Caco-2 (cell line): ENCODE measurements around the gene MRPS18A. TPM values are rescaled to one million over a fixed set of nuclear protein-coding genes. Genes with fewer than 3 reads are reported as not detected.

Source experiments
- BruUV-seq: library from RNA; stranded (reverse); fragments of 400-500 nt; replicated peaks from 2 replicates; lab custom pipeline; 2021; lab: Mats Ljungman, UMichigan
- CTCF ChIA-PET: fragments of 300-600 bp; sonication (Branson Sonifier 250); formaldehyde crosslinking; loops from one replicate; lab custom pipeline; 2022; ENCODE audit warnings: antibody characterized with exemption; lab: Charles Lee
- POLR2A ChIA-PET: fragments of 300-600 bp; sonication (Branson Sonifier 250); formaldehyde crosslinking; loops from one replicate; lab custom pipeline; 2022; ENCODE audit warnings: antibody characterized with exemption; lab: Charles Lee
- DNase-seq, 2 experiments: peaks; one replicate each; pipeline versions ENCODE4 v3.0.0 to v3.0.0-alpha.2; 2020 to 2022
- H3K27me3 ChIP-seq: replicated peaks from 2 replicates; pipeline ENCODE4 v1.6.0; 2011; ENCODE audit warnings: low read length; ENCODE audit not compliant: control insufficient read depth, insufficient read depth
- H3K36me3 ChIP-seq: 2 replicates; pipeline ENCODE4 v1.5.1; 2011; ENCODE audit warnings: low read length; ENCODE audit not compliant: control insufficient read depth, insufficient read depth
- H3K4me1 ChIP-seq: fragments of 250-450 bp; sonication (Bioruptor Pico); 2 replicates; pipeline ENCODE4 v1.5.1; 2020; ENCODE audit warnings: mild to moderate bottlenecking
- H3K4me3 ChIP-seq: 2 replicates; pipeline ENCODE4 v1.5.1; 2011; ENCODE audit warnings: low read depth, mild to moderate bottlenecking, control low read depth, low read length
- H3K9me3 ChIP-seq: fragments of 250-450 bp; sonication (Bioruptor Pico); 2 replicates; pipeline ENCODE4 v1.5.1; 2020; ENCODE audit warnings: mild to moderate bottlenecking, moderate library complexity
- H3K27ac Mint-ChIP-seq: one replicate; pipeline ENCODE4 v1.8.0; 2022; ENCODE audit warnings: mixed read lengths; ENCODE audit not compliant: unreplicated experiment
- H3K27me3 Mint-ChIP-seq: one replicate; pipeline ENCODE4 v1.8.0; 2022; ENCODE audit warnings: mixed read lengths; ENCODE audit not compliant: insufficient read depth, unreplicated experiment
- H3K36me3 Mint-ChIP-seq: one replicate; pipeline ENCODE4 v1.8.0; 2022; ENCODE audit warnings: mild to moderate bottlenecking, mixed read lengths; ENCODE audit not compliant: insufficient read depth, unreplicated experiment
- H3K4me1 Mint-ChIP-seq: one replicate; pipeline ENCODE4 v1.8.0; 2022; ENCODE audit warnings: low read depth, mixed read lengths; ENCODE audit not compliant: unreplicated experiment
- H3K4me3 Mint-ChIP-seq: one replicate; pipeline ENCODE4 v1.8.0; 2022; ENCODE audit warnings: mild to moderate bottlenecking, moderate library complexity, mixed read lengths; ENCODE audit not compliant: unreplicated experiment
- H3K9me3 Mint-ChIP-seq: one replicate; pipeline ENCODE4 v1.8.0; 2022; ENCODE audit warnings: mixed read lengths; ENCODE audit not compliant: unreplicated experiment
- intact Hi-C: fragments of 100-400 bp; cut with micrococcal nuclease; formaldehyde crosslinking; loops from one replicate; pipeline ENCODE4 v1.10.0; 2022; ENCODE audit not compliant: unreplicated experiment
- total RNA-seq: library from RNA; stranded (reverse); gene quantifications from 2 replicates; pipeline ENCODE4 v1.2.3, GENCODE V29; 2022
- TF ChIP-seq, protein P1 (sequence below), 2 experiments: fragments of 200-600 bp in 1 of 2; IDR thresholded peaks; 1 replicate in 1 of 2; 2 replicates in 1 of 2; pipeline versions ENCODE4 v1.5.1 to v1.8.0; 2011 to 2022; ENCODE audit warnings: antibody characterized with exemption in 1 of 2, control low read depth in 1 of 2, inconsistent platforms in 1 of 2, low read depth in 1 of 2, low read length in 1 of 2, mild to moderate bottlenecking in 1 of 2, moderate library complexity in 1 of 2; ENCODE audit not compliant: insufficient read depth in 1 of 2, severe bottlenecking in 1 of 2, unreplicated experiment in 1 of 2

MRPS18A gene
- total RNA-seq, 1 experiment from 2014 or later: 66.7 TPM

DNA sequence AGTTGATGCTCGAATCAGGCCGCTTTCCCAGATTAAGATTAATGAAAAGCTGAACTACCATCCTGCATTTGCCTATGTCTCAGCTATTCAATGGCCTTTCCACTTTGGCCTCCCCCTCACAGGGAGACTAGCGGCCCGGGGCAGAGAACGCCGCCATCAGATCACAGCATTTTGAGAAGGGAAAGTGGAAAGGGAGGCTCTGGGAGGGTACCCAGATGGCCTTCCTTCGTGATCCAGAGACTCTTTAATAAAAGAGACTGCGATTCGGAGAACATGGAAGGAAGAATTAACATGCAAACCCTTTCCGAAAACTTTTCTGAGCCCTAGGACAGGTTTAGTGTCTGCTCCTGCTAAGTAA is 533 bp downstream of the MRPS18A start:
- Mint-ChIP-seq H3K27me3 (no peaks in the 10 kb centered on the region), H3K27ac (peak overlapping the region; percentile 93), H3K4me1 (peaks cover 39% of the 10 kb centered on the region), H3K4me3 (peak overlapping the region; percentile 91), H3K9me3 (no peaks in the 10 kb centered on the region), H3K36me3 (peaks cover 8% of the 10 kb centered on the region)
- H3K4me1 ChIP-seq: peaks cover 22% of the 10 kb centered on the region; the same call in 1 of the 2 replicates
- intact Hi-C loops: no loop called here
- H3K9me3 ChIP-seq: no peaks in the 10 kb centered on the region
- H3K36me3 ChIP-seq: no peaks in the 10 kb centered on the region
- H3K27me3 ChIP-seq: no peaks in the 10 kb centered on the region
- H3K4me3 ChIP-seq: peak overlapping the region; percentile 78
- ChIA-PET CTCF (interaction anchor here (1.0 kb wide), 1 partner anchor 82 kb away, joined by 3 read pairs; no protein-coding TSS in a partner anchor), POLR2A (no interaction called here)
- TF ChIP-seq, protein P1, sequence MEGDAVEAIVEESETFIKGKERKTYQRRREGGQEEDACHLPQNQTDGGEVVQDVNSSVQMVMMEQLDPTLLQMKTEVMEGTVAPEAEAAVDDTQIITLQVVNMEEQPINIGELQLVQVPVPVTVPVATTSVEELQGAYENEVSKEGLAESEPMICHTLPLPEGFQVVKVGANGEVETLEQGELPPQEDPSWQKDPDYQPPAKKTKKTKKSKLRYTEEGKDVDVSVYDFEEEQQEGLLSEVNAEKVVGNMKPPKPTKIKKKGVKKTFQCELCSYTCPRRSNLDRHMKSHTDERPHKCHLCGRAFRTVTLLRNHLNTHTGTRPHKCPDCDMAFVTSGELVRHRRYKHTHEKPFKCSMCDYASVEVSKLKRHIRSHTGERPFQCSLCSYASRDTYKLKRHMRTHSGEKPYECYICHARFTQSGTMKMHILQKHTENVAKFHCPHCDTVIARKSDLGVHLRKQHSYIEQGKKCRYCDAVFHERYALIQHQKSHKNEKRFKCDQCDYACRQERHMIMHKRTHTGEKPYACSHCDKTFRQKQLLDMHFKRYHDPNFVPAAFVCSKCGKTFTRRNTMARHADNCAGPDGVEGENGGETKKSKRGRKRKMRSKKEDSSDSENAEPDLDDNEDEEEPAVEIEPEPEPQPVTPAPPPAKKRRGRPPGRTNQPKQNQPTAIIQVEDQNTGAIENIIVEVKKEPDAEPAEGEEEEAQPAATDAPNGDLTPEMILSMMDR (IDR thresholded peaks at IDR 0.05; ENCODE audit: insufficient read depth in 1 of 2, low read depth in 1 of 2, low read length in 1 of 2, severe bottlenecking in 1 of 2, unreplicated experiment in 1 of 2): no peak
- no TSS peak for BruUV-seq
- no peak for DNase-seq

DNA sequence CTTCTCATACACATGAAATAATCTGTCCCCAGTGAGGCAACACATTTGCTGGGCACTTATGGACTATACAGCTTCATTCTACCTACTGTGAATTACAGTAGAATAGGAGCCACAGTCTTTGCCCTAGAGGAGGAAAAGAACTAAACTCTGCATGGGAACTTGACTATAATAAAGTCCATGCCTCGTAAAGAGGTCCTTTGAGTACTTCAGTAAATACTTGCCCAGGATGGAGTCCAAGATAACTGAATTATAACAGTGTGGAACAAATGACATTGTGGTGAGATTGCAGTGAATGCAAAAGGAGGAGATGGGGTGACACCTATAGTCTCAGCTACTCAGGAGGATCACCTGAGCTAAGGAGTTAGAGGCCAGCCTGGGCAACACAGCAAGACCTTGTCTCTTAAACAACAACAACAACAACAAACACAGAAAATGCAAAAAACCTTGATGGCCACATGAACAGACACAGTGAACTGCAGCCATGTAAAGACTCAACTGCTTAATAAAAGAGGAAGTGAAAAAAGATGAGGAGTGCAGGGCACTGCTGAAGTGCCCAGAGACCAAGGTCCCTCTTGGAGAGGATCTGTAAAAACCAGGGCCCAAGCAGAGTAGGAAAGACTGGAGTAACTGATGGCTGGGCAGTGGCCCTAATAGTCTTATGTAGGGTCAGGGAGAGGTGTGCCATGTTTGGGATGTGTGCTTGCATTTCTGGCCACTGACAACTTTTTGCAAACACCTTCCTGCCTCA is 3.7 kb downstream of the MRPS18A start:
- Histone ChIP-seq H3K27me3 (no peaks in the 10 kb centered on the region), H3K36me3 (no peaks in the 10 kb centered on the region), H3K4me3 (no peak overlapping the region), H3K9me3 (no peaks in the 10 kb centered on the region), H3K4me1 (peaks cover 34% of the 10 kb centered on the region)
- Mint-ChIP-seq H3K36me3 (peaks cover 22% of the 10 kb centered on the region), H3K27ac (no peak overlapping the region), H3K9me3 (no peaks in the 10 kb centered on the region), H3K4me3 (no peak overlapping the region), H3K27me3 (no peaks in the 10 kb centered on the region), H3K4me1 (peaks cover 48% of the 10 kb centered on the region)
- BruUV-seq: no TSS peak
- DNase-seq: no peak
- intact Hi-C loops: no loop called here
- CTCF ChIA-PET: no interaction called here
- TF ChIP-seq, protein P1 (IDR thresholded peaks at IDR 0.05; ENCODE audit: insufficient read depth in 1 of 2, low read depth in 1 of 2, low read length in 1 of 2, severe bottlenecking in 1 of 2, unreplicated experiment in 1 of 2): no peak
- POLR2A ChIA-PET: no interaction called here

DNA sequence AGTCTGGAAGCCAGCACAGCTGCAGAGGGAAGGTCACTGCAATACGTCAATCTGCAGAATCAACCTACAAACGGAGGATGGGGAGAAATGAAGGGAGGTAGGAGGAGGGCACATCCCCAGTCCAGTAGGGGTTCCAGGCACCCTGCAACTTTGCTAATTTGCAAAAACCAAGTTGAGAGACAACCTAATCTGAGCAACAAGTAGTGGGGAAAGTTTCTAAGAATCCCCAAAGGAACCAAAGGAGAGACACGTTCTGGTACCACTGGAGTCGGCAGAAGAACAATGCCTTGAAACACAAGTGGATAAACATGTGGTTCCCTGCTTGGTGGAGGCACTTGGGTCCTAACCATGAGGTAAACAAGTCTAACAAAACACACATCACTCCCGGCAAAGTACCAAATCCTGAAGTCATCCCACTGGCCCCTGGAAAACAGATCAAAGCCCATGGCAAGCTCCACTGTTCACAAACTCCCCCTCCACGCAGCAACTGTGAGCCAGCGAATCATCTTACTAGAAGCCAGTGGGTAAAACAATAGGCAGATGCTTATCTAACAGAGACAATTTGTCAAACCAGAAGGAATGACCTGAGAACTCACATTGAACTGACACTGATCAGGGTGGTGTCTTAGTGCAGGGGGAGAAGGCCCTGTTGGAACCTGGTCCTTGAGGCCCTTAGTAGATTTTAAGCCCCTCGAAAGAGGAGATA is 4.7 kb downstream of the MRPS18A start:
- intact Hi-C loops: no loop called here
- TF ChIP-seq, protein P1 (IDR thresholded peaks at IDR 0.05; ENCODE audit: insufficient read depth in 1 of 2, low read depth in 1 of 2, low read length in 1 of 2, severe bottlenecking in 1 of 2, unreplicated experiment in 1 of 2): no peak
- peaks cover 34% of the 10 kb centered on the region for H3K4me1 ChIP-seq
- H3K36me3 ChIP-seq: no peaks in the 10 kb centered on the region
- Mint-ChIP-seq H3K4me1 (peaks cover 42% of the 10 kb centered on the region), H3K36me3 (peaks cover 24% of the 10 kb centered on the region), H3K27me3 (no peaks in the 10 kb centered on the region), H3K27ac (no peak overlapping the region), H3K9me3 (no peaks in the 10 kb centered on the region), H3K4me3 (no peak overlapping the region)
- H3K9me3 ChIP-seq: no peaks in the 10 kb centered on the region
- no peaks in the 10 kb centered on the region for H3K27me3 ChIP-seq
- ChIA-PET CTCF (no interaction called here), POLR2A (no interaction called here)
- BruUV-seq: no TSS peak
- H3K4me3 ChIP-seq: no peak overlapping the region
- no peak for DNase-seq
